HCT116 (cell line): ENCODE results near the gene SGPP2. TPM values are rescaled to one million over a fixed set of nuclear protein-coding genes. Genes with fewer than 3 reads are reported as not detected.

Source experiments
- ATAC-seq: fragments of 200-7000 bp; cut with Tn5 transposase; 2 replicates; pipeline ENCODE4 v1.9.1; 2020; ENCODE audit warnings: mild to moderate bottlenecking, moderate library complexity
- BruUV-seq: library from RNA; stranded (reverse); fragments of 400-500 nt; replicated peaks from 2 replicates; lab custom pipeline; 2021; lab: Mats Ljungman, UMichigan
- CTCF ChIA-PET: fragments of 300-600 bp; sonication (Branson Sonifier 250); formaldehyde crosslinking; loops from one replicate; lab custom pipeline; 2021; ENCODE audit warnings: antibody characterized with exemption; lab: Charles Lee
- POLR2A ChIA-PET: fragments of 300-600, 350-600 bp; sonication (Branson Sonifier 250); formaldehyde crosslinking; loops from one replicate; lab custom pipeline; 2021; ENCODE audit warnings: antibody characterized with exemption; lab: Charles Lee
- RAD21 ChIA-PET, 2 experiments: fragments of 300-600 bp; sonication (Branson Sonifier 250); formaldehyde crosslinking; loops; one replicate each; lab custom pipeline; 2023; ENCODE audit warnings: low total read pairs in 2 of 2; ENCODE audit not compliant: uncharacterized antibody in 2 of 2, unreplicated experiment in 2 of 2, low non-redundant PET in 1 of 2; lab: Charles Lee
- DNase-seq: peaks from one replicate; pipeline ENCODE4 v3.0.0-alpha.2; 2010; ENCODE audit warnings: low read depth, low spot score
- H2AFZ ChIP-seq: fragments of 200-600 bp; shearing (Covaris generic), sonication (generic); 2 replicates; pipeline ENCODE4 v1.6.1; 2017; ENCODE audit warnings: low read depth, mixed run types, mixed read lengths, antibody characterized with exemption, low read length; ENCODE audit not compliant: poor library complexity, severe bottlenecking
- H3K27ac ChIP-seq: 2 replicates; pipeline ENCODE4 v1.5.1; 2012; ENCODE audit warnings: low read depth, low read length
- H3K27me3 ChIP-seq: fragments of 200-600 bp; sonication (generic); 2 replicates; pipeline ENCODE4 v1.6.1; 2016; ENCODE audit warnings: mixed run types, low read length, mixed read lengths; ENCODE audit not compliant: insufficient read depth
- H3K36me3 ChIP-seq, 2 experiments: fragments of 200-500 bp in 1 of 2; fragments of 200-600 bp in 1 of 2; sonication (Bioruptor generic) in 1 of 2; sonication (generic) in 1 of 2; 2 replicates each; pipeline versions ENCODE4 v1.5.1 to v1.6.1; 2014 to 2016; ENCODE audit warnings: low read length in 2 of 2, inconsistent platforms in 1 of 2, mixed read lengths in 1 of 2, mixed run types in 1 of 2; ENCODE audit not compliant: insufficient read depth in 2 of 2, control insufficient read depth in 1 of 2
- H3K4me1 ChIP-seq, 2 experiments: fragments of 200-600 bp in 1 of 2; sonication (generic) in 1 of 2; 2 replicates each; pipeline versions ENCODE4 v1.5.1 to v1.6.1; 2012 to 2017; ENCODE audit warnings: low read length in 2 of 2, inconsistent platforms in 1 of 2, mild to moderate bottlenecking in 1 of 2, mixed read lengths in 1 of 2, mixed run types in 1 of 2, moderate library complexity in 1 of 2; ENCODE audit not compliant: insufficient read depth in 2 of 2, control insufficient read depth in 1 of 2
- H3K4me2 ChIP-seq: fragments of 200-600 bp; sonication (generic); 2 replicates; pipeline ENCODE4 v1.6.1; 2017; ENCODE audit warnings: mixed run types, low read length, mixed read lengths
- H3K4me3 ChIP-seq, 2 experiments: fragments of 200-600 bp in 1 of 2; sonication (generic) in 1 of 2; replicated peaks in 1 of 2; 2 replicates each; pipeline ENCODE4 v1.5.1; 2011 to 2016; ENCODE audit warnings: low read length in 2 of 2, control low read depth in 1 of 2, low read depth in 1 of 2, mild to moderate bottlenecking in 1 of 2, mixed read lengths in 1 of 2, mixed run types in 1 of 2
- H3K79me2 ChIP-seq: fragments of 200-600 bp; sonication (generic); 2 replicates; pipeline ENCODE4 v1.6.1; 2017; ENCODE audit warnings: mild to moderate bottlenecking, mixed run types, low read length, moderate library complexity, mixed read lengths; ENCODE audit not compliant: insufficient read depth
- H3K9ac ChIP-seq: fragments of 200-600 bp; sonication (generic); 2 replicates; pipeline ENCODE4 v1.6.1; 2016; ENCODE audit warnings: low read length, mixed read lengths
- H3K9me2 ChIP-seq: fragments of 200-600 bp; sonication (generic), shearing (Covaris generic); 2 replicates; pipeline ENCODE4 v1.6.1; 2017; ENCODE audit warnings: mixed run types, mild to moderate bottlenecking, moderate library complexity; ENCODE audit not compliant: insufficient read depth
- H3K9me3 ChIP-seq, 2 experiments: fragments of 200-500 bp in 1 of 2; fragments of 200-600 bp in 1 of 2; sonication (Bioruptor generic) in 1 of 2; sonication (generic) in 1 of 2; 2 replicates each; pipeline ENCODE4 v1.6.1; 2014 to 2017; ENCODE audit warnings: low read length in 2 of 2, mixed read lengths in 2 of 2, inconsistent platforms in 1 of 2, low read depth in 1 of 2, mild to moderate bottlenecking in 1 of 2, mixed run types in 1 of 2, moderate library complexity in 1 of 2; ENCODE audit not compliant: control insufficient read depth in 1 of 2, insufficient read depth in 1 of 2
- H4K20me1 ChIP-seq: fragments of 200-600 bp; sonication (generic), shearing (Covaris generic); 2 replicates; pipeline ENCODE4 v1.6.1; 2017; ENCODE audit warnings: mixed run types, mild to moderate bottlenecking, moderate library complexity; ENCODE audit not compliant: insufficient read depth
- ATF3 ChIP-seq: IDR thresholded peaks from 2 replicates; pipeline ENCODE4 v1.6.1; 2012
- CEBPB ChIP-seq: IDR thresholded peaks from 2 replicates; pipeline ENCODE4 v1.6.1; 2012; ENCODE audit warnings: low read depth
- EGR1 ChIP-seq: IDR thresholded peaks from 2 replicates; pipeline ENCODE4 v1.6.1; 2012; ENCODE audit warnings: low read depth
- ELF1 ChIP-seq: IDR thresholded peaks from 2 replicates; pipeline ENCODE4 v1.6.1; 2012; ENCODE audit warnings: low read depth, borderline replicate concordance
- EZH2phosphoT487 ChIP-seq: fragments of 200-600 bp; IDR thresholded peaks from 2 replicates; pipeline ENCODE4 v1.6.1; 2018; ENCODE audit warnings: antibody characterized with exemption, borderline replicate concordance
- FOSL1 ChIP-seq: IDR thresholded peaks from 2 replicates; pipeline ENCODE4 v1.6.1; 2012; ENCODE audit warnings: low read depth
- JUND ChIP-seq: IDR thresholded peaks from 2 replicates; pipeline ENCODE4 v1.6.1; 2012
- MAX ChIP-seq: IDR thresholded peaks from 2 replicates; pipeline ENCODE4 v1.6.1; 2012
- POLR2A ChIP-seq: IDR thresholded peaks from 2 replicates; pipeline ENCODE4 v1.7.0; 2011; ENCODE audit warnings: borderline replicate concordance; ENCODE audit not compliant: insufficient read depth, insufficient read length; ENCODE audit errors: extremely low read depth
- SIN3A ChIP-seq: IDR thresholded peaks from 2 replicates; pipeline ENCODE4 v1.6.1; 2012; ENCODE audit warnings: low read depth
- SP1 ChIP-seq: IDR thresholded peaks from 2 replicates; pipeline ENCODE4 v1.6.1; 2012; ENCODE audit warnings: low read depth
- TCF7L2 ChIP-seq: IDR thresholded peaks from 2 replicates; pipeline ENCODE4 v1.7.0; 2011; ENCODE audit warnings: borderline replicate concordance, inconsistent platforms; ENCODE audit not compliant: insufficient read depth, insufficient read length; ENCODE audit errors: extremely low read depth
- ZFX ChIP-seq: fragments of 450-650 bp; IDR thresholded peaks from 2 replicates; pipeline ENCODE4 v1.6.1; 2017
- ZNF274 ChIP-seq: fragments of 200-500 bp; sonication (Bioruptor generic); IDR thresholded peaks from 2 replicates; pipeline ENCODE4 v1.6.1; 2014; ENCODE audit warnings: mild to moderate bottlenecking, low read depth, low read length, inconsistent platforms
- intact Hi-C: fragments of 100-400 bp; cut with micrococcal nuclease; formaldehyde crosslinking; loops from 2 replicates; pipeline ENCODE4 v1.10.0; 2022
- total RNA-seq: library from RNA; stranded (reverse); gene quantifications from one replicate; pipeline ENCODE4 v1.2.1, GENCODE V29; 2021; ENCODE audit not compliant: unreplicated experiment
- TF ChIP-seq, protein P1 (sequence below): IDR thresholded peaks from 2 replicates; pipeline ENCODE4 v1.6.1; 2011; ENCODE audit warnings: mild to moderate bottlenecking, low read length, moderate library complexity; ENCODE audit not compliant: insufficient replicate concordance; ENCODE audit errors: extremely low read depth

The SGPP2 gene
- total RNA-seq, 1 experiment from 2014 or later, result 1.6 TPM

GRCh38 chr2:222575618-222576017 is 151.3 kb downstream of the SGPP2 start:
- peaks cover 6 to 9% of the 10 kb centered on the region in 2 experiments; a peak in 3 of 4 replicates for H3K36me3 ChIP-seq
- H2AFZ ChIP-seq, result no peak overlapping the region
- H3K9ac ChIP-seq, result no peak overlapping the region
- no peak for ATAC-seq
- no peak overlapping the region for H3K4me2 ChIP-seq
- H3K9me2 ChIP-seq, result no peaks in the 10 kb centered on the region
- H3K4me3 ChIP-seq, result no peak overlapping the region
- H3K79me2 ChIP-seq, result peaks cover 11% of the 10 kb centered on the region
- H3K27me3 ChIP-seq, result no peaks in the 10 kb centered on the region
- POLR2A ChIA-PET, result no interaction called here
- RAD21 ChIA-PET, result no interaction called here
- no peak for DNase-seq
- H3K4me1 ChIP-seq, result peaks cover 3 to 8% of the 10 kb centered on the region in 2 experiments; a peak in 1 of 4 replicates
- intact Hi-C loops, result no loop called here
- CTCF ChIA-PET, result no interaction called here
- BruUV-seq, result no TSS peak
- no peaks in the 10 kb centered on the region for H3K9me3 ChIP-seq
- no peak overlapping the region for H3K27ac ChIP-seq
- no peaks in the 10 kb centered on the region for H4K20me1 ChIP-seq
- TF ChIP-seq EZH2phosphoT487, result no peak
- no peak for TF ChIP-seq MAX
- no peak for TF ChIP-seq TCF7L2
- TF ChIP-seq ELF1, result no peak
- TF ChIP-seq ZFX, result no peak
- no peak for TF ChIP-seq SP1
- no peak for TF ChIP-seq SIN3A
- no peak for TF ChIP-seq FOSL1
- no peak for TF ChIP-seq EGR1
- TF ChIP-seq ZNF274, result no peak
- no peak for TF ChIP-seq ATF3
- no peak for TF ChIP-seq POLR2A
- no peak for TF ChIP-seq CEBPB
- no peak for TF ChIP-seq JUND
- TF ChIP-seq, protein P1, sequence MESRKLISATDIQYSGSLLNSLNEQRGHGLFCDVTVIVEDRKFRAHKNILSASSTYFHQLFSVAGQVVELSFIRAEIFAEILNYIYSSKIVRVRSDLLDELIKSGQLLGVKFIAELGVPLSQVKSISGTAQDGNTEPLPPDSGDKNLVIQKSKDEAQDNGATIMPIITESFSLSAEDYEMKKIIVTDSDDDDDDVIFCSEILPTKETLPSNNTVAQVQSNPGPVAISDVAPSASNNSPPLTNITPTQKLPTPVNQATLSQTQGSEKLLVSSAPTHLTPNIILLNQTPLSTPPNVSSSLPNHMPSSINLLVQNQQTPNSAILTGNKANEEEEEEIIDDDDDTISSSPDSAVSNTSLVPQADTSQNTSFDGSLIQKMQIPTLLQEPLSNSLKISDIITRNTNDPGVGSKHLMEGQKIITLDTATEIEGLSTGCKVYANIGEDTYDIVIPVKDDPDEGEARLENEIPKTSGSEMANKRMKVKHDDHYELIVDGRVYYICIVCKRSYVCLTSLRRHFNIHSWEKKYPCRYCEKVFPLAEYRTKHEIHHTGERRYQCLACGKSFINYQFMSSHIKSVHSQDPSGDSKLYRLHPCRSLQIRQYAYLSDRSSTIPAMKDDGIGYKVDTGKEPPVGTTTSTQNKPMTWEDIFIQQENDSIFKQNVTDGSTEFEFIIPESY, result no peak
